ENCODE results near the gene PARD3.
"Not testable (repeated sequence)": the region's sequence is repeated elsewhere in the genome, so short reads cannot be mapped to it uniquely, and the experiment has no call there.

PARD3 gene

DNA sequence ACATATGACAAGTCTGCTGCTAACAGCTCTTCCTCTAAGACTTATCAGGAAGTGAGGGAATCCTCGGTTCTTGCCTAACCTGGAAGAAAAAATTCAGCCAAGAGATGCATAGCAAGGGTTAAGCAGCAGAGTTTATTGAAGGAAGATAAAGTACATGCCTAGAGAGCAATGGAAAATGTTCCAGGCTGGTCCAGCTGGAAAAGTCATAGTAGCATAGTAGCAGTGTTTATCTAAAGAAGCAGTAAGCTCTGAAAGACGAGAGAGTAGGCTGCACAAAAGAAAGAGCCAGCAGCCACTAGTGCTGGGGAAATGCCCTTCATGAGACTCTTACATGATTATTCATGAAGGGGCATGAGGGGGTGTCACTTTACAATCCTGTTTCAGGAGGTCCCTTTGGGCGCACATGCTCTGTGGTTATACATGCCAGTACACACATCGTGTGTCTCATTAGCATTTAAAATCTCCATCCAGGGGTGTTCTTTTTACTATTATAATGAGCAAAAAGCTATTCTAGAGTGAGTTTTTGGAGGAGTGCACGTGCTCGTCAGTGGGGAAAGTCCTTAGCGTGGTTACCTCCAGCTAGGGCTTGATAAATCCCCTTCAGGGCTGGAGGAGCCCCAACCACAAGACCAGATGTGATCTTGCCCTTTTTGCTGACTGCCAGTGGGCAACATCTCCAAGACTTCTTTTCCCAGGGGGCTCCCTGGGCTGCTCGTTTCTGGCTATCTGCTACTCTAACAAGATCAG lies 716.1 kb downstream of the PARD3 start:
- no peak for DNase-seq (ENCODE audit: low spot score)

DNA sequence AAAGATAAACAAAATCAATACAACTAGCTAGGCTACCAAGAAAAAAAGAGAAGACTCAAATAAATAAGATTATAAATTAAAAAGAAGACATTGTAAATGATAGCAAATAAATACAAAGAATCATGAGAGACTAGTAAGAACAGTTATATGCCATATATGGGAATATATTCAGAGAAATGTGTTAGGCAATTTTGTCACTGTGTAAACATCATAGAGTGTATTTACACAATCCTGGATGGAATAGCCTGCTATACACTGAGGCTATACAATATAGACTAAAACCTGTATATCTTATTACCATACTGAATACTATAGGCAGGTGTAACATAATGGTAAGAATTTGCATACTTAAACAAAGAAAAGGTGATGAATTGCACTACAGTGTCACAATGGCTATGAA lies 717.4 kb downstream of the PARD3 start:
- no peak for DNase-seq (ENCODE audit: low spot score)

DNA sequence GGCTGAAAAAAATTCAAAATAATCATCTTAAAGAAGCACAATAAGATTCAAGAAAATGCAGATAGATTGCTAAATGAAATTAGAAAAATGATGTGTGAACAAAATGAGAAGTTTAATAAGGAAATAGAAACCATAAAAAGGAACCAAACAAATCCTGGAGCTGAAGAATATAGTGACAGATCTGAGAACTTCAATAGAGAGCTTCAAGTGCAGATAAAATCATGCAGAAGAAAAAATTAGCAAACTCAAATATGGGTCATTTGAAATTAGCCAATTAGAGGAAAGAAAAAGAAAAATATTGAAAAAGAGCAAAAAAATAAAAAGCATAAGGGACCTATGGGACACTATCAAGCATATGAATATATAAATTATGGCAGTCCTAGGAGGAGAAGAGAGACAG lies 720.1 kb downstream of the PARD3 start:
- DNase-seq (ENCODE audit: low spot score): no peak

DNA sequence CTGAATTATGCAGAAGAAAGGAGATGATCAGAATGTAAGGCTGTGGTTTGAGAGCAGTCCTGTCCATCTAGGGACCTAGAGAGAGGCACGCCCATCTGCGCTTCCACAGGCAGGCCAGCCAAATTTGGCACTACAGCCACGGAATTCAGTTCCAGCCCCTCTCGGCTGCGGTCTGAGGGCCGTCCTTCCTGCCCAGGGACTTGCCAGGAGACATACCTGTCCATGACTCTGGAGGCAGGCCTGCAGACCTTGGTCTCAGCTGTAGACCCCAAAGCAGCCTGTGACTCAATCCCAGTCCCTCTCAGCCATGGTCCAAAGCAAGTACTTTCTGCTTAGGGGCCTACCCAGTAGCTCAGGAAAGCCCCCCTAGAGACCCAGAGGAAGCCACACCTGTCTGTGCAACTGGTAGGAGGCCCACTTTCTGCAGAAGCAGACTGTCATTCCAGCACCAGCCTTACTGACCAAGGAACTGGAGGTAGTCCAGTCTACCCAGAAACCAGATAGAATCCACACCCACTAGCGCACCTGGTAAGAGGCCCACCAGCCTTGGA lies 720.9 kb downstream of the PARD3 start:
- DNase-seq (ENCODE audit: low spot score): no peak

DNA sequence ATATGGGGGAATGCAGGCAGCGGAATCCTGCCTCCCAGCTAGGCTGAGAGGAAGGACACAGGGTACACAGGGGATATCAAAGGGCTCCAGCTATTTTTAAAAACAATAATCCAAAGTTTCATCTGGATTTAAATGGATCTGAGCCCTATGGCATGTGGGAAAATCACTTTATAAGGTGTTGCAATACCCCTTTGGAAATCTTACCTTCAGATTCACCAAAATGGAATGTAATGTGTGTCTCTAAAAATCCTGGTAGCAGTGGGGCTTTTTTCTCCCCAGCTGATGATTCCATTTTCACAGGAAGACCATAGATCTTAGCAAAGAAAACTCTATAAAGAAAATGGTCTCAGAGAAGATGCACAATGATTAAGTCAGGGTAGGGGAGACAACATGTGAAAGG lies 722.2 kb downstream of the PARD3 start:
- DNase-seq (ENCODE audit: low spot score): no peak

DNA sequence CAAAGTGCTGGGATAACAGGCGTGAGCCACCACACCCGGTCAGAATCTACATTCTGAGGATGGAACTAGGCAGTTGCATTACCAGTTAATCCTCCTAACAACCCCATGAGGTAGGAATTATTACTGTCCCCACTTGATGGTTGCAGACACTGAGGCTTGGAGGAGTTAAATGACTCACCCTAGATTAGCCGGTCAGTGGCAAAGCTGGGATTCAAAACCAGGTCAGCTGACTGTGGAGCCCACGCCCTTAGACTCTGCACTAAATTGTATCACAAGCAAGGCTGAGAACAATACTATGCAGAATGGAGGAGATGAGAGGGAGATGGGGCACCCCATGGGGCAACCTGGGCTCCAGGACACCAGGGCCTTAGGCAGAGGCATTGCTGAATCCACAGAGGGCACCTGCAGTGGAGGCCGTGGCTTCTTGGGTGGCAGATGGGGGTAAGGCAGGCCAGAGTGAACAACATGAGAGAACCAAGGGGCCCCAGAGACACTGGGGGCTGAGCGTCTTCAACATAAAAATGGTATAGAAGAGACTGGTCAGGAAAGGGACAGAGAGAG lies 723.4 kb downstream of the PARD3 start:
- no peak for DNase-seq (ENCODE audit: low spot score)

DNA sequence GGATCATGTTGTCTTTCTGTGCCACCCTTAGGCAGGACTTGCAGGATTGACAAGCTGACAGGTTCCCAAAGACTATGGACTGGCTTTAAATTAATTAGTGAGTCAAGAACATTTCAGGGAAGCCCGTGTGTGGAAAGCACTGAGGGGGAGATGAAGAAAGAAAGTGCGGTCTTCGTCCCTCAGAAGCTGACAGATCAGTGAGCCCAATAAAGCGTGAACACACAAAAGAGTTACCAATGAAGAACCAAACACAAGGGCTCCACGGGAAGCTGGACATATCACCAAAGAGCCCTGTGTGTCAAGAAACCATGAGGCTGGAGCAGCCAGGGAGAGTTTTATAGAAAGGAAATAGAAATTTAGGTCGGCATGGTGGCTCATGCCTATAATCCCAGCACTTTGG lies 725.8 kb downstream of the PARD3 start:
- DNase-seq (ENCODE audit: low spot score): no peak

DNA sequence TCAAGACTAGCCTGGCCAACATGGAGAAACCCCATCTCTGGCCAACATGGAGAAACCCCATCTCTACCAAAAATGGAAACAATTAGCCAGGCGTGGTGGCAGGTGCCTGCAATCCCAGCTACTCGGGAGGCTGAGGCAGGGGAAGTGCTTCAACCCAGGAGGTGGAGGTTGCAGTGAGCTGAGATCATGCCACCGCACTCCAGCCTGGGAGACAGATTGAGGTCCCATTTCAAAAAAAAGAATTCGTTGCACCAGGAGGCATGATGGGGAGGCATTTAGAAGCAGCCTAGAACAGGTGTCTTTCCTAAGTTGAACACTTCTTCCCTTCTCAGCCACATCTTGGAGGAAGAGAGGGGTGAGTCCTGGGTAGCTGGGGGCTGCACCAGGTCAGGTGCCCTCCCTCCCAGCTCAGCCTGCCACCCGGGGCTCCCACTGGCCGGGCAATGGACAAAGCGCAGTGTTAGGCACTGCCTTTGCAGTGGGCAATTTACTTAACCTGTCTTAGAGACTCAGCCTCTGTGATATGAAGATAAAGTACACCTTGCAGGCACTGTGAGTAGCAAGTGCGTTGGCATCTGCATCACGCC lies 726.8 kb downstream of the PARD3 start:
- DNase-seq (ENCODE audit: low spot score): no peak

DNA sequence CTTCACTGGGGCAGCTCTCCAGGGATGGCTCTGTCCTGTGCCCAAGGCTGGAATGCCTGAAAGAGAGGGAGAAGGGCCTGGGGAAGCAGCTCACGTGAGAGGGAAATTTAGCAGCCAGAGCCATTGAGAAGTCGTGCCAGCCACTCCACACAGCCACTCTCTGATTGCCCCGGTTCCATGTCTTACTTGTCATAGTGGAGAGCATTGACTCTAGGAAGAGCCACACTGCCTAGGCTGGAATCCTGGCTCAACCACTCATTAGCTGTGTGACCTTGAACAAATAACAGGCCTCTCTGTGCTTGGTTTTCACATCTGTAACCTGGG lies 728.0 kb downstream of the PARD3 start:
- DNase-seq (ENCODE audit: low spot score): no peak

DNA sequence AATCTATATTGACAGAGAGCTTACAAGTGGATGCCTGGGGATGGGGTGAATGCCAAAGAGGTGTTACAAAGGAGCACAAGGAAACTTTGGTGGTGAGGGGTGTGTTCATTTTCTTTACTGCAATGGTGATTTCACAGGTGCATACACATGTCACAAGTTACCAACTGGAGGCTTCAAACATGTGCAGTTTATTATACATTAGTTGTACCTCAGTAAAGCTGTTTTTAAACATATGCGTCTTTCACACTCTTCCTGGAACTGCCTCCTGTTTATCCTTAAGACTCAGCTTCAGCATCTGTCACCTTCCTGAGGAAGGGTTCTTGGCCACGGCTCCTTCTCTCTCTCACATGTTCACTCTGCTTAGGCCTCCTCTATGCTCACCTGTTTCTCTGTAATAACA lies 731.5 kb downstream of the PARD3 start:
- no peak for DNase-seq (ENCODE audit: low spot score)

DNA sequence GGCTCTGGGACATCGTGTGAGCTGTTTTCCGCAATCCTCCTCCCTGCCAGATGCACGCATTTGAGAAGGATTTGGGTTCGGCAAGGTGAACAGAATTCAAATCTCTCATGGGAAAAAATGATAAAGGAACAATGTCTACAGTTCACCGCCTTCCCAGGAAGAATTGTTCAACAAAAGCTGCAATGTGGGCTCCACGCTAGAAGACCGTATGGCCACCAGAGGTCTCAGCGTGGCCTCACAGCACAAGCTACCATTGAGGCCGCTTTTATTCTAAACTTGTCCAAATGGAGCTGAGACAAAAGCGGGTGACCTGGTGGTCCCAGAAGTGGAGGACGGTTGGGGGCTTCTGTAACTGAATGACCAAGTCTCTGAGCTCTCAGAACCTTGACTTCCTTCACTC lies 733.1 kb downstream of the PARD3 start:
- DNase-seq (ENCODE audit: low spot score): no peak

DNA sequence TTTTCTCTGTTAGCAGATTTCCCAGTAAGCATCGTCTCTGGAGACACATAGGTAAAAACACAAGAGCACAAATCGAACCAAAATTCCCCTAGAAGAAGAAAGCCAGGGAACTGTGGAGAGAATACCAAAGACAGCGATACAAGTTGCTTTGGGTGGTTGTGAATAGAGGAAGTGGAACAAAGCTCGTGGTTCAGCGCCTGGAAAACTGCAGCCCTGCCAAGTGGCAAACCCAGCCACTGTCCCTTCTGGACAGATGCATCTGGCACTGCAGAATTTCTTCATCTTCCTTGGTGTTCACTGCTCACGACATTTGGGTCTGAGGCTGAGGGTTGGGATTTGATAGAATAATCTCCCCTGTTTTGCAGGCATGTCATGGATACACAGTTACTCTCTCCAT lies 733.8 kb downstream of the PARD3 start:
- DNase-seq (ENCODE audit: low spot score): no peak

DNA sequence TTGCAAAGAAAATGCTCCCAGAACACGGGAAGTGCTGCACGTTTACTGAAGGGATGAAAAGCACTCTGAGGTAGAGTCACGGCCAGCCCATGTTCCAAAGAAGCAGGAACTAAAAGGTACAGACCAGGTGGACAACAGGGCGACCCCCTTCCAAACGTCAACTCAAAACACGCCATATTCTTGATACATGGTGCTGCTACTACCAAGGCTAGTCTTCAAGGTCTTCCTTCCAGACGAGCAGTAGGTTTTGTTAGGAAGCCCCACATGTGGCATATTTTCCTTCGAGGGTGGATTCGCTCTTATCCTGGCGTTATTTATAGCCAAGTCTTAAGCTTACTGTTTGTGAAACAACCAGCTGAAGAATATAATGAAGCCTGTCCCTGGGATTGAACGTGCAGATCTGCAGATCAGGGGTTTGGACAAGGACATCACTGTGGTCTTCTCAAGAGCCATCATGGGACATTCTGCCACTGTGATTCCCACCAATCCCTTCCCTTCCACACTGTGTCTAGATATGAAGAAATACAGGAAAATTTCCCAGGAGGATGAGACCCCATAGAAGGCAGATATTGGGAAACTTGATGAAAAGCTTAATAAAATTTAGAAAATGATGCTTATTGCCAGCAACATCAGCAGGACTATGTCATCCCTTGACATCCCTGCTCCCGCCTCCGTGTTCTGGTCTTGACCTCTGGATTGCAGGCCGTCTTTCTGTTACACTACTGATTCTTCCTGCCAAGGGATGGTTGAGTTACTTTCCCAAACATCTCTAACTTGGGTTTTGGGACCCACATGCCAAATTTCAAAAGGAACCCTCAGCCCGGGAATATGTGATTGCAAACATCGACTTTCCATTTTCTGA lies 734.4 kb downstream of the PARD3 start:
- no peak for DNase-seq (ENCODE audit: low spot score)

DNA sequence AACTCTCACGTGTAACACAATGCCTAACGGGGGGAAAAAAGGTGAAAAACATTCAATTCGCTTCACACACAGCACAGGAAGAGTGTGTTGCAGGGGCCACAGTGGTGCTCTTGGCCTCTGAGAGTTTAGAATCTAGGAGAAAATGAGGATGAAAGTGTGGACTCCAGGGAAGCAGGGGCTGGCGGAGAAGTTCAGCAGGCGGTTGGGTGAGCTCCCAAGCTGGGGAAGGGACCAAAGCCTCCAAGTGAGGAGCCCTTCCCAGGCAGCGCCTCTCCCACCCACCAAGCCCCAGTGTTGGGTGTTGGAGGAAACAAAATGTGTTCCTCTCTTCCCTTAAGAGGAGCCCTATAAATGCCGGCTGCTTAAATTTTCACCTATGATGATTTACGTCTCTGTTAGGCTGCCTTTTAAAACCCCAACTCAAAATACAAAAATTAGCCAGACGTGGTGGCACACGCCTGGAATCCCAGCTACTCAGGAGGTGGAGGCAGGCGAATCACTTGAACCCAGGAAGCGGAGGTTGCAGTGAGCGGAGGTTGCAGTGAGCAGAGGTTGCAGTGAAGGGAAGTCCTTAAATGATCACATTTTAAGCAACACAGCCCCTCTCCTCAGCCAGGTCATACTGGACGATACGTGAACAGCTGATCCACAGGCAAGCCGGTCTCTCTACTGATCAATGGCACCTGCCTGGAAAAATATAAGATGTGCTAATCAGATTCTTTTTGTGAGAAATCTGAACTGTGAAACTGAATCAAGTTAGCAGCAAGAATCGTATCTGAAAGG lies 735.2 kb downstream of the PARD3 start:
- DNase-seq (ENCODE audit: low spot score): no peak

DNA sequence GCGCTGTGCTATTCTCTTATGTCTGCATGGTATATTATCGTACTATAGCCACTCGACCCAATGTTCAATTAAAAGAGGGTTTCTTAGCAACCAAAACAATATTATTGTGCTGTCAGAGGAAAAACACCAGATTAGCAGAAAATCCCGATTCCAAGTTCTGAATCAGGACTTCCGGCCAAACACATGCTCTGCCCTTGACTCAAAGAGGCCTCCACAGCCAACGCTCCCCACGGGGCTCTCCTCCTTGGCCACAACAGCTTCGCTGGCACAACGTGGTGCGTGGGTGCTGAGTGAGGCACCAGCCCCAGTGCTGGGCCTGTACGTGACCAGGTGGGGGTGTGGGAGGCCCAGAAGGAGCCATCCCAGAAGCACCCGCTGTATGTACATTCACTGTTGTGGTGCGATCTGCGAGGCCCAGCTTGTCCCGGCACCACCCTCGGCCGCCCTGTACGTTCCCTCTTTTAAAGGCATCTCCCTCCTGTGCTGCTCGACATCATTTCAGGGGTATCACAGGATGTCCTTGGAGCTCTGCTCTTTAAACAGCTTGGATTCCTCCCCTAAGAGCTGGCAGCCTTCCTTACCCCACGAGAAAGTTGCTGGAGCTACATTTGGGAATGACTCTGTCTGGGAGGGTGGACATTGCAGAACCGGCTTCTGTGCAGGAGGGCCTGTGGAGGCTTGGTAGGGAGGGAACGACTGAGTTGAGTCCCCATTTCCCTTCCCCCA lies 736.2 kb downstream of the PARD3 start:
- no peak for DNase-seq (ENCODE audit: low spot score)

DNA sequence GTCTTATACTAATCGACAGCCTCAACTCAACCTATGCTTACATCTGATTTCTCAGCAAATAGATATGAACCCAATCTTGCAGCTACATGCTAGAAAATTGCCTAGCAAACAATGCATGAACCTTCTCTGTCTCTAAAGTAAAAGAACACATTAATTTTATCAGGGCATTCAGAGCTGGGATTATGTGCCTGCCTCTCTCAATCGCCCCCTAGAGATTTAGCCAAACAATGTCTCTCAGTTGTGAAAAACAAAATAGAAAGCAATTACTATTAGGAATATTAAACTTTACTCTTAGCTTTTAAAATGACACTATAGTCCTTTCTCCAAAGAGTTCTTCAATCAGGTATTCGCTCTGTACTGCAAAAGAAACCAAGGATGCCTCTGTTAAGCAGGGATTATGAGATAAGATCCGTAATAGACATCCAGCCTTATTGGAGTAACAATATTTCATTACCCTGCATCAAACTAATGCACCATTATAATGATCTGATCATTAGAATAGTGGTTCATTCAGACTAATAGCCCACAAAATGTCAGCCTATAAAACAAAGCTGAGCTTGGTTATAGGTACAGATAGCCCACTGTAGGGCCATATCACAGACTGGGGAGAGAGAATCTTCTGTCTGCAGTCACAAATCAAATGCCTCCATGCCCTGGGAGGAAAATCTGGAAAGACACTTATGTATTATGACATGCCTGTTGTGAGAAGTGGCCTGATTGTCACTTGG lies 736.9 kb downstream of the PARD3 start:
- DNase-seq (ENCODE audit: low spot score): no peak

DNA sequence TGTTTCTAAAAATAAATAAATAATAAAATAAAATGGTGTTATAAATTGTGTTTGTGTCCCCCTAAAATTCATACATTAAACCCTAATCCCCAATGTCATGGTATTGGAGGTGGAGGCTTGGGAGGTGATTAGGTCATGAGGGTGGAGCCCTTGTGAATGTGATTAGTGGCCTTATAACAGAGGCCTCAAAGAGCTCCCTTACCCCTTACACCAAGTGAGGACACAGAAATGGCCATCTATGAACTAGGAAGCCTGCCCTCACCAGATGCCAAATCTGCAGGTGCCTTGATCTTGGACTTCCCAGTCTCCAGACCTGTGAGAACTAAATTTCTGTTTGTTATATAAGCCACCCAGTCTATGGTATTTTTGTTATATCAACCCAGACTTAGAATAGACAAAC lies 738.7 kb downstream of the PARD3 start:
- DNase-seq (ENCODE audit: low spot score): no peak

DNA sequence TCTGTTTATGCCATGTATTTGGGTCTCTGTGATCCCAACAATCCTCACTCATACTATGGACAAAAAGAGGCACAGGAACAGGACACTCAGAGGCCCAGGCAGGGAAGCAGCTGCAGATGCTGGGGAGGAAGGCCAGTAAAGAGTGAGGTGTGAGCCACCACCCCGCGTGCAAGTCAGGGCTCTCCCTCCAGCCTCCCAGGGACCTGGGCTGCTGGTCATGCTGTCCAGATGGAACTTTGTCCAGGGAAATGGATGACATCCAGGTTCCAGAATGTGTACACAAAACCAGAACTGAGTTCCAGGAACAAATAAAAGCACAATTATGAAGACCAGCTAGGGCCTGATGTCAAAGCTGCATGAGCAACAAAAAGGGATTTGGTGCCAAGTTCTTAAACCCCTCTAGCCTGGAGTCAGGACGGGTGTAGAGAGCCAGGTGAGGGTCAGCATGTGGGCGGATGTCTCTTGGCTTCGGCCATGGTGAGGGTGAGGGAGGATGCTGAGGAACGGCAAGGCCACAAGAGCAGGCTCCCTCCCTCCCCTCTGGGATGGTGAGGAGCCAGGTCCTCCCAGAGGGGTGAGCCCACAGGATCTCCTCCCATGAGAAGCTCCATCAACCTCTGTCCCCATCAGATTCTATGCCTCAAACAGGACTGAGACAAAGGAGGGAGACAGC lies 739.7 kb downstream of the PARD3 start:
- no peak for DNase-seq (ENCODE audit: low spot score)

DNA sequence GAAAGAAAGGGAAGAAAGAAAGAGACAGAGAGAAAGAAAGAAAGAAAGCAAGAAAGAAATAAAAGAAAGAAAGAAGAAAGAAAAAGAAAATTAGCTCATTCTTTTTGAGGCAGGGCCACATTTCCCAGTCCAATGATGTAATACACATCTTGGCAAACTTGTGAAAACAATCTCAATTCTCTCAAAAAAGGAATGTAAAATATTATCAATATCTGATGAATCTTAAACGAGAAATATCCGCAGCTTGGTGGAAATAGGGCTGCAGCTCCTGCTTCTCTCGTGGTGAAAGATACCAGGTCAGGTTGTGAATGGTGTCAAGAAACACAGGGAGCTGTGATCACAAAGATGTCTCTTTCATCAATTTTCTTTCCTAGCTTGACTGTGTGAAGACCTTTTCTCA lies 741.0 kb downstream of the PARD3 start:
- DNase-seq (ENCODE audit: low spot score): no peak

DNA sequence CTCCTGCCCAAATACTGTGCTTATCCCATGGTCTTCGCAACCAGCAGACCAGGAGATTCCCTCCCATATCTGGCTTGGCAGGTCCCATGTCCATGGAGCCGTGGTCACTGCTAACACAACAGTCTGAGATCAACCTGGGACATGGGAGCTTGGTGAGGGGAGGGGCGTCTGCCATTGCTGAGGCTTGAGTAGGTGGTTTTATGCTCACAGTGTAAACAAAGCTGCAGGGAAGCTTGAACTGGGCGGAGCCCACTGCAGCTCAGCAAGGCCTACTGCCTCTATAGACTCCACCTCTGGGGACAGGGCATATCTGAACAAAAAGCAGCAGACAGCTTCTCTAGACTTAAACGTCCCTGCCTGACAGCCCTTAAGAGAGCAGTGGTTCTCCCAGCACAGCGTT lies 747.4 kb downstream of the PARD3 start:
- not testable (repeated sequence) for DNase-seq (ENCODE audit: low spot score)

Measured in SW480 (cell line).